GM19025 (cell line): ENCODE results near the gene INHA.

Experiments
- ATAC-seq: cut with Tn5 transposase; IDR thresholded peaks from one replicate; pipeline ENCODE4 v1.9.1; 2021; ENCODE audit warnings: mild to moderate bottlenecking, low read depth, moderate library complexity; ENCODE audit not compliant: unreplicated experiment

Gene INHA

DNA sequence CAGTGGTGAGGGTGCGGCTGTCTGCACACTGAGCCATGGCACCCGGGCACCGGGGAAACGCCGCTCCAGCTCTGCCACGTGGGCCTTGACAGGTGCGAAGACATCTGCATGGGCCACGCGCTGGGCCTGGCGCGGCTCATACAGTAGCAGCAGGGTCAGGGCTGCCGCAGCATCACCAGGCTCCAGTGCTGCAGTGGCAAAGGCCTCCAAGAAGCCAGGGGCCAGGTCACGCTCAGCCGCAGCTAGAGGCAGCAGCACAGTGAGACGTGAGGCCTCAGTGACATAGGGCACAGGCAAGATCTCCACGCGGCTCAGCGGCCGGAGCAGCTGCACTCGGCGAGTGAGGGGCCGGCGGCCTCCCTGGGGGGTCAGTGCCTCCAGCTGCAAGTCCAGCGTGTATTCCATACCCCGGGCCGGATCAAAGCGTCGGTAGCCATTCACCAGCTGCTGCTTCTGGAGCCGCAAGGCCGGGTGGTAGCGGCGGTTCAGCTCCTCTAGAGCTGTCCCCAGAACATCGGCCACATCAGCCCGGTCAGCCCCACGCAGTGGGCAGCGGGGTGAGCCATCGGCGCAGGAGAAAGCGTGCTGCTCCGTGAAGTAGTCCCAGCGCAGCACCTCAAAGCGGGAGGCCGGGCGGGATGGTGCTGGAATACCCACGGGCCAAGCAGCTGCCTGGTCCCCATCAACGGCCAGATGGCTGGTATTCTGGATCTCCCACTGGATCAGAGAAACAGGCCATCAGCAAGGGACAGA lies 32.0 kb upstream of the INHA start:
- ATAC-seq, result no peak

- no peak for ATAC-seq
Measured at GRCh38 chr2:219540784-219541504, 31.2 kb upstream of the INHA start.

DNA sequence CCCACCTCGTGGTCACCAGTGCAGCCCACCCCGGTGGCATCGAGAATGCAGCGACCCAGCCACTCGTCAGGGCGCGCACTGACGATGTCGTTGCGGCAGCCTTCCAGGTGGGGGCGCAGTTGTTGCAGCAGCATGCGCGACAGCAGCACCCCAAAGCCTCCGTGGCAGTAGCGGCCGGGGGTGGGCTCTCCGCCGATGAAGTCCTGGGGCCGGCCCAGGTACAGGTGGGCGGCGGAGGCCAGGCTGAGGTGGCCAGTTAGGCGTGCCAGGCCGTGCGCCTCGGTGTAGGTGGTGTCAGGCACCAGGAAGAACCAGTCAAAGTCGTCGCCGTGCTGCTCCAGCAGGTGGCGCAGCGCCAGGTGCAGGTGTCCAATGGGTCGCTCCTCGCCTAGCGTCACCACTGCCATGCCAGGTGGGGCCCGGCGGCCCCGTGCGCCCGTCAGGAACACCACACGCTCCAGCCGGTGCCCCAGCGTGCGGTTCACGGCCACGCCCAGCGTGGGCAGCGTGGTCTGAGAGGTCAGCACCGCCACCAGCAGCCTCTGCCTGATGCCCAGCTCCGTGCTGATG lies 30.4 kb upstream of the INHA start:
- ATAC-seq, result peak; percentile 35

- peak; percentile 25 for ATAC-seq
Measured at GRCh38 chr2:219542931-219543595, 29.0 kb upstream of the INHA start.

- peak; percentile 66 for ATAC-seq
Measured at GRCh38 chr2:219543596-219544358, 28.3 kb upstream of the INHA start, which contains the start of the genes CHPF and TMEM198. Gene CHPF, minus strand, starts transcription at chr2:219543809. Its CDS starts 271 bp downstream, at chr2:219543538. Gene TMEM198, plus strand, starts transcription at chr2:219544028. Its CDS starts 700 bp downstream, at chr2:219544728.

DNA sequence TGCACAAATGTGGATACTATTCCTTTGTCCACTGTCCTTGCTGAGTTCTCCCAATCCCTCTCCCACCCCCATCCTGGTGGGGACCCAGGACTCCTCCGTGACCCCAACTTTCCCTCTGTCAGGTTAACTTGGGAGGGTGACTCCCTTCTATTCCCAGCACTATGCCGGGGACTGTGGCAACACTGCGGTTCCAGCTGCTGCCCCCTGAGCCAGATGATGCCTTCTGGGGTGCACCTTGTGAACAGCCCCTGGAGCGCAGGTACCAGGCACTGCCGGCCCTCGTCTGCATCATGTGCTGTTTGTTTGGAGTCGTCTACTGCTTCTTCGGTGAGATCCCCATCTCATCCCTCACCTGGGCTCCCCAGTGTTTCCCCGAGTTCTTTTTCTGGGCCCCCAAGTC lies 27.5 kb upstream of the INHA start:
- ATAC-seq, result no peak

DNA sequence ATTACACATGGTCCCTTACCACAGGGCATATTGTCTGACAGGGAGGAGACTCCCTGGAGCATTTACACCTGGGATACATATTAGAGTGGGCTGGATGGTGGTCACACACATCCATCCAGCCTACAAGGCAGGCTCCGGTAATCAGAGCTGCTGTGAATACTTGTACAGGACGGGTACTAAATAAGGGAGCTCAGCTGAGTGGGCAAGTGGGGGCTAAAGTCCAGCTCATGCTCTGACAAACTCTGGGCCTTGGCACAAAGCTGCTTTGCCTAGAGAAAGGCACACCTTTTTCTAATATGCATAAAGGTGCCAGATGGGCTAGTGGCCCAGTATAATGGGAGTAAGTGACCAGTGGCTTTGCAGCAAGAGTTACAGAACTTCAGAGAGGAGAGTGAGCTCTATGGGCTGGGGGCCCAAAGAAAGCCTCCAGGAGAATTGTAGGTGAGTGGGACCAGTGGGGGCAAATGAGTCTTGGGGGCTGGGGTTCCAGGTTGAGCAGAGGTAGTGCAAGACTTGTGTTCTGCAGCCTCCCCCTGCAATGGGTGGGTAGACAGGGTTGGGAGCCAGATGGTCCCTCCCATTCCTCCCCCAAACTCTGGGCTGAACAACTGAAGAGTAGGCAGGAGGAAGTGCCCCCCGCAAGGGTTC lies 26.7 kb upstream of the INHA start:
- ATAC-seq, result no peak

- ATAC-seq, result no peak
Measured at GRCh38 chr2:219545943-219546352, 26.2 kb upstream of the INHA start.

GRCh38 chr2:219547621-219548020 lies 24.5 kb upstream of the INHA start:
- no peak for ATAC-seq

GRCh38 chr2:219548990-219549389 lies 23.1 kb upstream of the INHA start:
- ATAC-seq, result no peak

DNA sequence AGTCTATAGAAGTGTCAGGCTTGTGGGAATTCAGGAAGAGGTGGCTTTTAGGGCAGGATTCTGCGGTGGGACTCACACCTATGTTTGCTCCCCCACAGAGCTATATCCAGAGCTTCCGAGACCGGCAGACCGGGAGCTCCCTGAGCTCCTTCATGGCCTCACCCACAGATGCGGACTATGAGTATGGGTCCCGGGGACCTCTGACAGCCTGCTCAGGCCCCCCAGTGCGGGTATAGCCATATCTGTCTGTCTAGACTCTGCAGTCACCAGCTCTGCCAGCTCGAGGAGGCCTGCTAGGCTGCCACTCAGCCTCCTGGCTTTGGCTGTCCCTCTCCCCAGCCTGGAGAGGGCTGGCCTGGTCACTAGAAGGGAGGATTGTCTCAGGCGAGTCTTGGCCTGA lies 22.5 kb upstream of the INHA start:
- ATAC-seq, result no peak

GRCh38 chr2:219551441-219552381 lies 20.4 kb upstream of the INHA start:
- ATAC-seq, result no peak

GRCh38 chr2:219552382-219553167 lies 19.5 kb upstream of the INHA start:
- peak; percentile 94 for ATAC-seq

- ATAC-seq, result no peak
Measured at GRCh38 chr2:219553168-219553417, 19.0 kb upstream of the INHA start.

DNA sequence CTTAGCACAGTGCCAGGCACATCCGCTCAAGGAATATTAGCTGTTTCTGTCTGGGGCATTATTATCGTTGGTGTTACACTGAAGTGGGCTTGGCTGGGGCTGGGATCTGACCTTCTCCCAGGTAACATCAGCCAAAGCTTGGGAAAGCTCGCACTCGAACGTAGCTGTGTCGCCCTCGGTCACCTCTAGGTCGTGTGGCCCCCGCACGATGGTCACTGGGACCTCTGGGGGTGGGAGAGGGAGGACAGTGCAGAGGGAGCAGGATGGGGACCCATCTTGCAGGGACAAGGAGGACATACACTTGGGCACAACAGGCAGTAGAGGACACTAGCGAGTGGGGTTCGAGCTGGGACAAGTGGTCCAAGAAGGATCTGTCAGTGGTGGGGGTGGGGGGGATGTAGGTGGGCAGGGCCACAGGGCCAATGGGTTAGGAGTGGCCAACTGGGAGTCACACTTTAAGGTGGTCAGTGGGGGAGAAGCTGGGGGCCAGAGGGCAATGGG lies 18.6 kb upstream of the INHA start:
- no peak for ATAC-seq

- ATAC-seq, result no peak
Measured at GRCh38 chr2:219554350-219554749, 17.8 kb upstream of the INHA start.

DNA sequence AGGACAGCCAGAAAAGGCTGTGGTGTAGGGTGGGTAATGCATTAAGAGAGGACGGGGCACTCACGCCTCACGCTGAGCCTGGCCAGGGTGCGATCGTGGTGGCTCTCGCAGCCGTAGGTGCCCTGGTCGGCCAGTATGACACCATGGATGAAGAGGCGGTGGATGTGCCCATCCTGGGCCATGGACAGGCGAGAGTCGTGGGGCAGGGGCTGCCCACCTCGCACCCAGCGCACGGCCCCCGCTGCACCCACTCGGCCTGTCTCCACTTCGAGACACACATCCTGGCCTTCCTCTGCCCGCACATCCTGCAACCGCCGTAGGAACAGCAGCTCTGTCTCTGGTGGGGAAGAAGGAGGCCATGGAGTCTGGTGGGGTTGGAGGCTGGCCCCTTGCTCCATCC lies 16.2 kb upstream of the INHA start:
- no peak for ATAC-seq

DNA sequence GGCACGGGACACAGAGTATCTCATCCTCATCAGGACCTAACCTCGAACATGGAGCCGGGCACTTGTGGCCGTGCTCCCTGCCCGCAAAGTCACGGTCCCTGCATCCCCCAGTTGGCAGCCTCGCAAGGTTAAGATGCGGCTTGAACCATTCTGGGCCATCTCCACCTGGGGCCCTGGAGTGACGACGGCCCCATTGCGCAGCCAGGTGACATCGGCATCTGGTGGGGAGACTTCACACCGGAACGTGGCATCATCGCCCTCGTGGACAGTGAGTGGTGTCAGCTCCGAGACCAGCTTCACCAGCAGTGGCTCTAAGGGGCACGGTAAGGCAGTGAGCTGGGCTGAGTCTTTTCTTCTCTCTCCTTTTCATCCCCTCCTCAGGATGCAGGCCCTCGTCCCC lies 15.7 kb upstream of the INHA start:
- ATAC-seq, result no peak
